GM21786 (cell line): ENCODE data around the gene CEP89.
"Not testable (repeated sequence)": the region's sequence is repeated elsewhere in the genome, so short reads cannot be mapped to it uniquely, and the experiment has no call there.

ENCODE experiments used
- ATAC-seq: cut with Tn5 transposase; IDR thresholded peaks from one replicate; pipeline ENCODE4 v1.9.1; 2021; ENCODE audit not compliant: unreplicated experiment

The CEP89 gene

DNA sequence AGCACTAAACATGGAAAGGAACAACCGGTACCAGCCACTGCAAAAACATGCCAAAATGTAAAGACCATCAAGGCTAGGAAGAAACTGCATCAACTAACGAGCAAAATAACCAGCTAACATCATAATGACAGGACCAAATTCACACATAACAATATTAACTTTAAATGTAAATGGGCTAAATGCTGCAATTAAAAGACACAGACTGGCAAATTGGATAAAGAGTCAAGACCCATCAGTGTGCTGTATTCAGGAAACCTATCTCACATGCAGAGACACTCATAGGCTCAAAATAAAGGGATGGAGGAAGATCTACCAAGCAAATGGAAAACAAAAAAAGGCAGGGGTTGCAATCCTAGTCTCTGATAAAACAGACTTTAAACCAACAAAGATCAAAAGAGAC lies 123.7 kb downstream of the CEP89 start:
- not testable (repeated sequence) for ATAC-seq

DNA sequence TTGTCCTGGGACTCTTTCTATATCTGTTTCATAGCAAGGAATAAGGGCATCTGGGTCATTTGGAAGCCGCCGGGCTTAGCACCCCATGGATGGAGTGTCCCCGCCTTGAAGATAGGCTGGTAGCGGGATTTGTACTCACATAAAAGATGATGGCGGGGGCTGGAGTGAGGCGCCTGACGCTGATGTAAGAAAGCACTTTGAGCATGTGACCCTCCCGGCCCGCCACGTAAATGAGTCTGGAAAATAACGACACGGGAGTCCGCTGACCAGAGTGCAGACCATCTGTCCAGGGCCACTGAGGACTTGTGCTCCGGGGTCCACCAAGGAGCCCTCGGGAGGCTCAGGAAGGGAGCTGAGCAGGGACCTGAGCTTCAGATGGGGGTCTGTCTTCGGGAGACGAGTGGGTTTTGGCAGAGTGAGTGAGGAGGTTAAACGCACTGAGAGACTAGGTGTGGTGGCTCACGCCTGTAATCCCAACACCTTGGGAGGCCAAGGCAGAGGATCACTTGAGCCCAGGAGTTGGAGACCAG lies 128.0 kb downstream of the CEP89 start:
- no peak for ATAC-seq

DNA sequence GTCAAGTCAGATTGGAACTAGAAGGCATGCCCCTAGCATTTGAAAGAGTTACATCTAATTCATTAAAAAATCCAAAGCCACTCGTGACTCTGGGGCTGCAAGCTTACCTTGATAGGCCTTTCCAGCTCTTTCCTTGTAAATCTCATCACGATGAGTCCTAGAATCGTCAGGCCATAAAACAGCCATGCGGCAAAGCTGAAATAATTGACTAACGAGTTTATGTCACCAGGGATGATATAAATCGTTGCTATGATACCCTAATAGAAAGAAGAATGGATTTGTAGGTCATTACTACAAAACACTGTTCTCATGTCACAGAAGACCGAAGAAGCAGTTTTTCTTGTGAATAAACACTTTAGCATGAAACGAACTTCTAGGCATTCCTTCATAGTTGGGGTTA lies 129.7 kb downstream of the CEP89 start:
- no peak for ATAC-seq

DNA sequence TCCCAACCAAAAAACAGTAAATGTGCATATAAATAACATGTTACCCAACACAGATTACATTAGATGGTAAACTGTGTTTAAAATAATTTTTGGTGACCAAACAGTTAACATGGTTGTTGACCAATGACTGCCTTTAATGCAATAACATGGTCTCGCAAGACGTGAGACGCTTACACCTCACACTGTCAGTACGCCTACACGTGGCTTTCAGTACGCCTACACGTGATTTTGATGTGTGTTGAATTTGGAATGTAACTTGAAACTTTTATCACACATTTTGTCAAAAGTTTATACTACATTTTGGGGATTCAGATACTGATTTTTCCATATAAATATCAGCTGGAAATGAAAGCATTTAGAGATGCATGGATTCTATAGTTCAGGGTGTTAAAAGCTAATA lies 134.2 kb downstream of the CEP89 start:
- ATAC-seq = no peak

DNA sequence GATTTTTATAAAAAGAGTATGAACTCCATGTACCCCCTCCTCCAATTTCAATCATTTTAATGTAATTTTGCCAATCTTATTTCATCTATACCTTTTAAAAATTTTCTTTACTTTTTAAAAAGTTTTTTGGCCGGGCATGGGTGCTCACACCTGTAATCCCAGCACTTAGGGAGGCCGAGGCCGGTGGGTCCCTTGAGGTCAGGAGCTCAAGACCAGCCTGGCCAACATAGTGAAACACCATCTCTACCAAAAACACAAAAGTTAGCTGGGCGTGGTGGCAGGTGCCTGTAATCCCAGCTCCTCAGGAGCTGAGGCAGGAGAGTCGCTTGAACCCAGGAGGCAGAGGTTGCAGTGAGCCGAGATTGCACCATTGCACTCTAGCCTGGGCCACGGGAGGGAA lies 138.4 kb downstream of the CEP89 start:
- ATAC-seq = not testable (repeated sequence)

DNA sequence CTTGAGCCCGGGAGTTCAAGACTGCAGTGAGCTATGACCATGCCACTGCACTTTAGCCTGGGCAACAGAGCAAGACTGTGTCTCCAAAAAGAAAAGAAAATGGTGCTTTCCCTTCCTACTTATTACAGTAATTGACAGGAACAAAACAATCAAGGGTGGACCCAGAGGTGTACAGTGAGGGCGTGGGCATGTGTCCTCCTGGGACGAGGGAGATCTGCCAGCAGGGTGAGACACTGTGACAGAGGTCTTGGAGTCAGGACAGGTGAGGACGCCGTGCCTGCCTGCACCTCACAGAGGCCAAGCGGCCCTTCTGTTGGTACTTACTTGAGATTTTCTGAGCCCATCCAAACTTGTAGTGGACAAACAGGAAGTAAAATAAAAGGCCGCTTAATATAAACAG lies 138.9 kb downstream of the CEP89 start:
- ATAC-seq = not testable (repeated sequence)

DNA sequence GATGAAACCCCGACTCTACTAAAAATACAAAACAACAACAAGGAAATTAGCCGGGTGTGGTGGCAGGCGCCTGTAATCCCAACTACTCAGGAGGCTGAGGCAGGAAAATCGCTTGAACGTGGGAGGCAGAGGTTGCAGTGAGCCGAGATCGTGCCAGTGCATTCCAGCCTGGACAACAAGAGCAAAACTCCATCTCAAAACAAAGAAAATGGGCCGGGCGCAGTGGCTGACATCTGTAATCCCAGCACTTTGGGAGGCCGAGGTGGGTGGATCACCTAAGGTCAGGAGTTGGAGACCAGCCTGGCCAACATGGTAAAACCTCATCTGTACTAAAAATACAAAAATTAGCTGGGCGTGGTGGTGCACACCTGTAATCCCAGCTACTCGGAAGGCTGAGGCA lies 139.7 kb downstream of the CEP89 start:
- ATAC-seq = not testable (repeated sequence)

DNA sequence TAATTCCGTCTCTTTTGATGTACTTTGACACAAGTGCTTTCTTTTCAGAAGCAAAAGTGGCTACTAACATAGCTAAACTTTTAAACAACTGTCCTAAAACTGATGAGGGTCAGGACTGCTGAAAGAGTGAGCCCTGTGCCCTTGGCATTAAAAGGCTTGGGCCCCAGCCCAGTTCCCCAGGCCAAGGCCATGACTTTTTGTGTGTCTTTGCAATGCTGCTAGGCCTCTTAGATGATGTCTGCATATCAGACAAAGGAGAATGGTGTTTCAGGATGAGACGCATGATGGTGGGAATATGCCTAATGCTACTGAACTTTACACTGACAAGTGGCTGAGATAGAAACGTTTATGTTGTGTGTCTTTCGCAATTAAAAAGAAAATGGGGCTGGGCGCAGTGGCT lies 140.1 kb downstream of the CEP89 start:
- no peak for ATAC-seq

DNA sequence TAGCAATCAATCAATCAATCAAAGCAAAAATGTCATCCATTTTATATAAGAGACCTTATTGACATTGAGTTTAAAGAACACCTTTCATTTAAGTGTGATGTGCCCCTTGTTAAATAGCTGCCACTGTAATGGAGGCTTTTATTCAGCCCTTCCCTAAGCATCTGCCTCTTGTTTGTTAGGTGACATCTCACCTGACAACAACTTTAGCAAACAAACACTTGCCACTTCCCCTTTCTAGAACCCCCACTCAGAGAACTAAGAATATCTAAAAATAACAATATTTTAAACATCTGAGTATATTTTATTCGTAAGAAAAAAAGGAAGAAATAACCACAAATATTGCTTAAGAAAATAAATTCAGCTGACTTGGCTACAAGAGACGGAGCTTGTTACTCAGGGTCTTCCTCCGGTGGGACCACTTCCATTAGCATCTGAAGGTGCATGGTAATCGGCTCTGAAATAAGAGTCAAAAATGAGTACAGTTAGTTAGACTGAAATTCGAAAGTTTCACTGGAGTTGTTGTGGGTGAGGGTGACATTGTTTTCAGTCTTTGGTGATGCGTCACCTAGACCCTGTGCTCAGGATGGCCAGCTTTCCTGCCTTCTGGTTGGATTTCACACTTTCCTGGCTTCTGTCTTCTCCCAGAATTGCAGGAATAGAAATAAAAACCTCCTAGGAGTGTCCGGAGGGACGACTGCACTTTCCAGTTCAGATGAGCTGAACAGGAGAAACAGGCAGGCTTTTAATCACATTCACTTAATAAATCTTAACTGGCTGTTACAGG lies 141.3 kb downstream of the CEP89 start:
- no peak for ATAC-seq

DNA sequence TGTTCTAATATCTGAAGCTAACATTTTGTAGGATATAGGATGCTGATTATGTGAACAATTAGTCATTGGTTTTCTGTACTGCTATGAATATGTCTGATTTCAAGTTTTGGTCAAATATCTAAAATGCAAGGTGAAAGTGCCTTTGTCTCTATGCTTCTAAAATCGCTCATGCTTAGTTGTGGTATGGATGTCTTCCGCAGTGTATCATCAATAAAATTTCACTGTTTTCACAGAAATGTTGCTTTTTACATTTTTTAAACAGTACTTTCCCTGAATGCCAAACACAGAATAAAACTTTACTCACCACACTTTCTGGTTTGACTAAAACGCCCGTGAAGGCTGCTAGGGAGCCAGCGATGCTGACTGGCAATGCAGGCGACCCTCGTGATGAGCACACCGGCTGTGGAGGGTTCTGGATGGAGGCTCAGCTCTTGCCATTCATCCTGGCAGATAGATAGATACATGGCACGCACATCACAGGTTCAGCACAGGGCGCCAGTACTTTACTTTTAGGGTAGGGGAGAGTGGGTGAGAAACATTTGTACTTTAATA lies 142.3 kb downstream of the CEP89 start:
- ATAC-seq = no peak

DNA sequence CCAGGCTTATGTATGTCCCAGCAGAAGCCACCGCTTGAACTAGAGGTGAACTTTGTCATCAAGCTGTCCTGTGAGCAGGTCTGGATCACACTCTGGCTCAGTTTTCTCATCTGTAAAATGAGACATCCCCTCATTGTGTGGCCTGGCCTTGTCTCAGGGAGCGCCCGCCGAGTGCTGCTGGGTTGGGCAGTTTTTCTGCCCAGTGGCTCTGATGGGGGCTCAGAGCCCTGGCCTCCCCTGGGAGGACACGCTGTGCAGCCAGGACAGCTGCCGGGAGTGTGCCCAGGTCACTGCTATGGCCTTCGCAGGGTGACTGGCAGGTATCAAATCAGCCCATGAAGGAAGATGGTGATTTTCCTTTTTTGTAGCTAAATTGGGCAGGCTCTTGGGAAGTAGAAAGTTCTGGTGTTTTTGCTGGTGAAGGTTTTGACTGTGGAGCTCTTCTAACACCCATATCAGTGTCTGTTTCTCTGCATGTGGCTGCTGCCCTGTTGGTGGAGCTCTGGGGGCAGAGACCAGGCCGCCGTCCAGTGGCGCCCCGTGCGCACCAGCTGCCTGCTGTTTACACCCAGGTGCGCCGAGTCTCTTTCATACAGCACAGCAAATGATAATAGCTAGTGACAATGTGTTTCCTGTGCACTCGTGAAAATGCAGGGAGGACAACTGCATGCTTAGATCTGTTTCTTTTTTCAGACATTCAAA lies 143.0 kb downstream of the CEP89 start:
- no peak for ATAC-seq

DNA sequence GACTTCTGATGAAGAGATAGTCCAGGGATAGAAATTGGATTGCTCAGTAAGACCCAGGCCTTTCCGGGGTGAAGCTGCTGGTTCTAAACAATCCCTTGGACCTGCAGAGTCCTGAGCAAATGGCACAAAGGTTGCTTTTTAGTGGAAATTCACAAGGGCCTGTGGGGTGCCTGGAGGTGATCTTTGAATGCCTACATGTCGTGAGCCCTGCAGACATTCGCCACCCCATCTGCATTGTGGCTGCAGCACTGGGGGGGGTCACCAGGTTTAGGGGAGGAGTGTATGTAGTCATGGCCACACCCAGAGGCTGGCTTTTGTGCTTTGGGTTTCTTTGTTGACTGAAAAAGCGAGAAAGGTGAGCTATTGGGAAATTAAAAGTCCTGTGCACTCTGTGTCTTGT lies 143.6 kb downstream of the CEP89 start:
- ATAC-seq = no peak
